GM18505 (cell line): ENCODE data around the gene PCSK2.

Experiments used
- ATAC-seq: cut with Tn5 transposase; IDR thresholded peaks from one replicate; pipeline ENCODE4 v1.9.1; 2021; ENCODE audit not compliant: unreplicated experiment
- POLR2A ChIP-seq: IDR thresholded peaks from 4 replicates; pipeline ENCODE4 v1.6.1; 2011; ENCODE audit warnings: borderline replicate concordance; ENCODE audit not compliant: insufficient read depth, insufficient read length; ENCODE audit errors: extremely low read depth

The PCSK2 gene

GRCh38 chr20:17379651-17380050 lies 152.8 kb downstream of the PCSK2 start:
- no peak for TF ChIP-seq POLR2A
- no peak for ATAC-seq

- no peak for TF ChIP-seq POLR2A
- ATAC-seq = no peak
These were observed 154.0 kb downstream of the PCSK2 start for GRCh38 chr20:17380801-17381200.

GRCh38 chr20:17381724-17382123 lies 154.9 kb downstream of the PCSK2 start:
- ATAC-seq = no peak
- TF ChIP-seq POLR2A = no peak

GRCh38 chr20:17385798-17386197 lies 159.0 kb downstream of the PCSK2 start:
- no peak for TF ChIP-seq POLR2A

GRCh38 chr20:17390655-17391054 lies 163.8 kb downstream of the PCSK2 start:
- no peak for ATAC-seq
- TF ChIP-seq POLR2A = no peak

More at GRCh38 chr20:17385798-17386197, 159.0 kb downstream of the PCSK2 start:
- ATAC-seq = no peak

- no peak for ATAC-seq
- TF ChIP-seq POLR2A = no peak
These were observed 164.4 kb downstream of the PCSK2 start for GRCh38 chr20:17391127-17391771.

GRCh38 chr20:17394411-17394810 lies 167.6 kb downstream of the PCSK2 start:
- ATAC-seq = no peak
- no peak for TF ChIP-seq POLR2A

GRCh38 chr20:17395729-17396128 lies 168.9 kb downstream of the PCSK2 start:
- TF ChIP-seq POLR2A = no peak
- no peak for ATAC-seq

GRCh38 chr20:17399303-17399985 lies 172.6 kb downstream of the PCSK2 start:
- no peak for ATAC-seq
- TF ChIP-seq POLR2A = no peak

- TF ChIP-seq POLR2A = no peak
- ATAC-seq = no peak
These were observed 176.6 kb downstream of the PCSK2 start for GRCh38 chr20:17403461-17403860.

- no peak for ATAC-seq
- no peak for TF ChIP-seq POLR2A
These were observed 179.3 kb downstream of the PCSK2 start for GRCh38 chr20:17406051-17406590.

GRCh38 chr20:17407550-17407949 lies 180.7 kb downstream of the PCSK2 start:
- no peak for ATAC-seq
- TF ChIP-seq POLR2A = no peak

GRCh38 chr20:17417225-17417624 lies 190.4 kb downstream of the PCSK2 start:
- TF ChIP-seq POLR2A = no peak
- no peak for ATAC-seq

GRCh38 chr20:17418737-17419136 lies 191.9 kb downstream of the PCSK2 start:
- ATAC-seq = no peak

More at GRCh38 chr20:17418737-17419136, 191.9 kb downstream of the PCSK2 start:
- TF ChIP-seq POLR2A = no peak
